Endothelial cell of umbilical vein (primary cell): ENCODE data around the gene TCF23. TPM values are rescaled to one million over a fixed set of nuclear protein-coding genes. Genes with fewer than 3 reads are reported as not detected.

Experiments used
- BruUV-seq: library from RNA; stranded (reverse); fragments of 400-500 nt; replicated peaks from 2 replicates; lab custom pipeline; 2021; lab: Mats Ljungman, UMichigan
- CTCF ChIA-PET: fragments of 300-600, 350-600 bp; sonication (Branson Sonifier 250); formaldehyde crosslinking; loops from one replicate; lab custom pipeline; 2021; ENCODE audit warnings: antibody characterized with exemption, inconsistent platforms; lab: Charles Lee
- POLR2A ChIA-PET: fragments of 300-600, 350-600 bp; sonication (Branson Sonifier 250); formaldehyde crosslinking; loops from one replicate; lab custom pipeline; 2021; ENCODE audit warnings: antibody characterized with exemption, inconsistent platforms; lab: Charles Lee
- DNase-seq: peaks from one replicate; pipeline ENCODE4 v3.0.0-alpha.2; 2011; ENCODE audit warnings: low read depth, low spot score
- FAIRE-seq: peaks from 2 replicates; lab custom pipeline; 2011; peaks lifted over from hg19 to GRCh38; lab: Jason Lieb, UNC
- H2AFZ ChIP-seq: 2 replicates; pipeline ENCODE4 v1.6.0; 2012; ENCODE audit warnings: low read depth, low read length, control low read depth, inconsistent platforms
- H3K27ac ChIP-seq: 2 replicates; pipeline ENCODE4 v1.5.1; 2011; ENCODE audit warnings: low read depth, mild to moderate bottlenecking, control low read depth, low read length, moderate library complexity; ENCODE audit not compliant: insufficient read depth
- H3K27me3 ChIP-seq, 2 experiments: 2 replicates each; pipeline versions ENCODE4 v1.6.0 to v1.6.1; 2011; ENCODE audit warnings: low read length in 2 of 2, mixed read lengths in 1 of 2; ENCODE audit not compliant: control insufficient read depth in 2 of 2, insufficient read depth in 2 of 2
- H3K36me3 ChIP-seq, 2 experiments: 2 replicates in 1 of 2; 3 replicates in 1 of 2; pipeline ENCODE4 v1.5.1; 2011; ENCODE audit warnings: low read length in 2 of 2, mild to moderate bottlenecking in 1 of 2, moderate library complexity in 1 of 2; ENCODE audit not compliant: control insufficient read depth in 2 of 2, insufficient read depth in 2 of 2; ENCODE audit errors: extremely low read depth in 1 of 2
- H3K4me1 ChIP-seq: 3 replicates; pipeline ENCODE4 v1.5.1; 2011; ENCODE audit warnings: mild to moderate bottlenecking, low read length; ENCODE audit not compliant: control insufficient read depth, insufficient read depth; ENCODE audit errors: extremely low read depth
- H3K4me2 ChIP-seq: 2 replicates; pipeline ENCODE4 v1.6.1; 2011; ENCODE audit warnings: low read length, control low read depth, mixed read lengths; ENCODE audit not compliant: insufficient read depth
- H3K4me3 ChIP-seq, 3 experiments: fragments of 200-600 bp in 1 of 3; sonication (generic), shearing (Covaris generic) in 1 of 3; replicated peaks in 1 of 3; 2 replicates each; pipeline ENCODE4 v1.5.1; 2011 to 2016; ENCODE audit warnings: control low read depth in 3 of 3, low read length in 3 of 3, mild to moderate bottlenecking in 2 of 3, inconsistent platforms in 1 of 3, low read depth in 1 of 3, moderate library complexity in 1 of 3; ENCODE audit not compliant: insufficient read depth in 1 of 3
- H3K79me2 ChIP-seq: 2 replicates; pipeline ENCODE4 v1.6.0; 2012; ENCODE audit warnings: low read length, inconsistent platforms; ENCODE audit not compliant: control insufficient read depth, insufficient read depth
- H3K9ac ChIP-seq: replicated peaks from 2 replicates; pipeline ENCODE3; 2011; ENCODE audit warnings: low read length, control low read depth; ENCODE audit not compliant: insufficient read depth; ENCODE audit errors: extremely low read depth
- H3K9me1 ChIP-seq: replicated peaks from 3 replicates; pipeline ENCODE4 v1.6.0; 2011; ENCODE audit warnings: mild to moderate bottlenecking, low read length; ENCODE audit not compliant: control insufficient read depth, insufficient read depth; ENCODE audit errors: extremely low read depth
- H3K9me3 ChIP-seq: replicated peaks from 2 replicates; pipeline ENCODE4 v1.5.1; 2012; ENCODE audit warnings: low read length, inconsistent platforms; ENCODE audit not compliant: control insufficient read depth, insufficient read depth
- H4K20me1 ChIP-seq: replicated peaks from 2 replicates; pipeline ENCODE3; 2011; ENCODE audit warnings: mild to moderate bottlenecking, low read length; ENCODE audit not compliant: control insufficient read depth, insufficient read depth; ENCODE audit errors: extremely low read depth
- EZH2 ChIP-seq: IDR thresholded peaks from 2 replicates; pipeline ENCODE4 v1.6.1; 2012; ENCODE audit warnings: borderline replicate concordance, low read depth, mild to moderate bottlenecking, moderate library complexity, low read length, inconsistent platforms; ENCODE audit not compliant: severe bottlenecking
- FOS ChIP-seq: IDR thresholded peaks from 2 replicates; pipeline ENCODE4 v1.6.1; 2011; ENCODE audit warnings: mild to moderate bottlenecking, low read length, moderate library complexity, borderline replicate concordance; ENCODE audit not compliant: insufficient read depth
- GATA2 ChIP-seq: IDR thresholded peaks from 2 replicates; pipeline ENCODE4 v1.7.0; 2011; ENCODE audit warnings: low read depth, mild to moderate bottlenecking, moderate library complexity, mixed read lengths, low read length; ENCODE audit not compliant: insufficient read length, insufficient read depth
- JUN ChIP-seq: IDR thresholded peaks from 2 replicates; pipeline ENCODE4 v1.6.1; 2011; ENCODE audit warnings: borderline replicate concordance, low read depth; ENCODE audit not compliant: insufficient read length, insufficient read depth
- MYC ChIP-seq: IDR thresholded peaks from one replicate; pipeline ENCODE4 v1.6.1; 2011; ENCODE audit warnings: mild to moderate bottlenecking, low read depth, low read length
- POLR2A ChIP-seq: IDR thresholded peaks from 2 replicates; pipeline ENCODE4 v1.6.1; 2012; ENCODE audit warnings: low read depth, mild to moderate bottlenecking, control low read depth, low read length
- POLR2AphosphoS5 ChIP-seq: IDR thresholded peaks from 2 replicates; pipeline ENCODE4 v1.6.1; 2012; ENCODE audit warnings: low read depth, mild to moderate bottlenecking, control low read depth, low read length, moderate library complexity; ENCODE audit not compliant: insufficient read depth
- dilution Hi-C: fragments of 300-500 bp; cut with MboI; formaldehyde crosslinking; loops from one replicate; pipeline ENCODE4 v1.15.0; 2019; ENCODE audit warnings: low sequenced_read_pairs; ENCODE audit not compliant: extremely low pct_ligation_motif_present
- intact Hi-C: fragments of 100-400 bp; cut with micrococcal nuclease; formaldehyde crosslinking; loops from one replicate; pipeline ENCODE4 v1.10.0; 2022
- polyA plus RNA-seq, 4 experiments: library from polyadenylated mRNA; depleted of rRNA in 3 of 4; stranded (reverse) in 3 of 4; unstranded in 1 of 4; fragments of >200 nt; gene quantifications; 2 replicates each; pipeline versions ENCODE4 v1.2.1 to v1.2.3, GENCODE V29; 2011 to 2012; ENCODE audit warnings: missing spikeins in 1 of 4
- total RNA-seq: library from RNA; stranded (reverse); gene quantifications from 2 replicates; pipeline ENCODE4 v1.2.3, GENCODE V29; 2021
- TF ChIP-seq, protein P1 (sequence below): IDR thresholded peaks from 2 replicates; pipeline ENCODE4 v1.6.1; 2011; ENCODE audit not compliant: insufficient read depth, insufficient read length
- TF ChIP-seq, protein P2 (sequence below), 2 donors: IDR thresholded peaks; 1 replicate in 1 of 2; 2 replicates in 1 of 2; pipeline ENCODE4 v1.5.1; 2011; ENCODE audit warnings: low read length in 2 of 2, mild to moderate bottlenecking in 2 of 2, moderate library complexity in 2 of 2, control low read depth in 1 of 2, inconsistent platforms in 1 of 2, low read depth in 1 of 2; ENCODE audit not compliant: insufficient read depth in 1 of 2; ENCODE audit errors: extremely low read depth in 1 of 2

TCF23 gene
- total and polyA plus RNA-seq, 2 donors (not counting 3 experiments of a cell fraction or from before 2014, with no cell fraction given): not detected

DNA sequence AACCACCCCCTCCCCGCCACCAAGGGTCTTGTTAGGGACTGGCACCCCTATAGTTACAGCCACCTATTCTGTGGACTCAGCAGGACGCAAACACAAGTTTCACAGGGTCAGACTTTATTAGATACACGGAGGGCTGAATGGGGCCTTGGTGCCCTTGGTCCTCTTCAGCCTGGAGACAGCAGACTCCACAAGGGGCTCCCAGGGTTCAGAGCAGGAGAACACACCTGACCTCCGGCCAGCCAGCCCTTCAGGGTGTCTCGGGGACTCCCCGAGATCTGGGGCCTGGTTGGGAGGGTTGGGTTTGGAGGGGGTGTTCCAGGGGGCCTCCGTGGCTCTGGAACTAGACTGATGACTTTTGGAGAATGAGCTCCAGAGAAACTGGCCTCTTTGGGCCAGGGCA, 12.1 kb upstream of the TCF23 start:
- BruUV-seq: no TSS peak
- H3K4me2 ChIP-seq: no peak overlapping the region
- no peaks in the 10 kb centered on the region for H3K27me3 ChIP-seq
- H2AFZ ChIP-seq: no peak overlapping the region
- H3K9me1 ChIP-seq: no peaks in the 10 kb centered on the region
- FAIRE-seq: no peak
- dilution Hi-C loops (no loop called here), intact Hi-C loops (no loop called here)
- ChIA-PET CTCF (interaction anchor here (0.5 to 1.4 kb wide), 3 partner anchors 12 to 382 kb away, joined by 3 to 4 read pairs (median 3); partner anchors contain the start of gene TCF23), POLR2A (interaction anchor here (0.7 kb wide), 1 partner anchor 12 kb away, joined by 9 read pairs; no protein-coding TSS in a partner anchor)
- H3K4me1 ChIP-seq: peaks cover 10% of the 10 kb centered on the region
- TF ChIP-seq, protein P1, sequence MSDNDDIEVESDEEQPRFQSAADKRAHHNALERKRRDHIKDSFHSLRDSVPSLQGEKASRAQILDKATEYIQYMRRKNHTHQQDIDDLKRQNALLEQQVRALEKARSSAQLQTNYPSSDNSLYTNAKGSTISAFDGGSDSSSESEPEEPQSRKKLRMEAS: no peak
- no peak for TF ChIP-seq POLR2A
- no peak for TF ChIP-seq FOS
- TF ChIP-seq GATA2: no peak
- TF ChIP-seq JUN: no peak
- TF ChIP-seq POLR2AphosphoS5: no peak
- TF ChIP-seq MYC: no peak
- no peak for TF ChIP-seq EZH2
- TF ChIP-seq, protein P2, sequence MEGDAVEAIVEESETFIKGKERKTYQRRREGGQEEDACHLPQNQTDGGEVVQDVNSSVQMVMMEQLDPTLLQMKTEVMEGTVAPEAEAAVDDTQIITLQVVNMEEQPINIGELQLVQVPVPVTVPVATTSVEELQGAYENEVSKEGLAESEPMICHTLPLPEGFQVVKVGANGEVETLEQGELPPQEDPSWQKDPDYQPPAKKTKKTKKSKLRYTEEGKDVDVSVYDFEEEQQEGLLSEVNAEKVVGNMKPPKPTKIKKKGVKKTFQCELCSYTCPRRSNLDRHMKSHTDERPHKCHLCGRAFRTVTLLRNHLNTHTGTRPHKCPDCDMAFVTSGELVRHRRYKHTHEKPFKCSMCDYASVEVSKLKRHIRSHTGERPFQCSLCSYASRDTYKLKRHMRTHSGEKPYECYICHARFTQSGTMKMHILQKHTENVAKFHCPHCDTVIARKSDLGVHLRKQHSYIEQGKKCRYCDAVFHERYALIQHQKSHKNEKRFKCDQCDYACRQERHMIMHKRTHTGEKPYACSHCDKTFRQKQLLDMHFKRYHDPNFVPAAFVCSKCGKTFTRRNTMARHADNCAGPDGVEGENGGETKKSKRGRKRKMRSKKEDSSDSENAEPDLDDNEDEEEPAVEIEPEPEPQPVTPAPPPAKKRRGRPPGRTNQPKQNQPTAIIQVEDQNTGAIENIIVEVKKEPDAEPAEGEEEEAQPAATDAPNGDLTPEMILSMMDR (IDR thresholded peaks at IDR 0.05; ENCODE audit: extremely low read depth in 1 of 2, insufficient read depth in 1 of 2, low read depth in 1 of 2, low read length in 2 of 2): no peak
- no peak for DNase-seq
- H3K9me3 ChIP-seq: no peaks in the 10 kb centered on the region
- no peak overlapping the region for H3K9ac ChIP-seq
- peaks cover 4 to 11% of the 10 kb centered on the region in 2 experiments for H3K36me3 ChIP-seq
- H3K79me2 ChIP-seq: peaks cover 18% of the 10 kb centered on the region
- H3K27ac ChIP-seq: no peak overlapping the region
- H3K4me3 ChIP-seq: no peak overlapping the region
- H4K20me1 ChIP-seq: no peaks in the 10 kb centered on the region
